ENCODE data around the gene CCL28.
"Not testable (repeated sequence)": the region's sequence is repeated elsewhere in the genome, so short reads cannot be mapped to it uniquely, and the experiment has no call there.

CCL28 gene

GRCh38 chr5:43409809-43410271 lies 2.4 kb downstream of the CCL28 start:
- peak; percentile 63 for DNase-seq

DNA sequence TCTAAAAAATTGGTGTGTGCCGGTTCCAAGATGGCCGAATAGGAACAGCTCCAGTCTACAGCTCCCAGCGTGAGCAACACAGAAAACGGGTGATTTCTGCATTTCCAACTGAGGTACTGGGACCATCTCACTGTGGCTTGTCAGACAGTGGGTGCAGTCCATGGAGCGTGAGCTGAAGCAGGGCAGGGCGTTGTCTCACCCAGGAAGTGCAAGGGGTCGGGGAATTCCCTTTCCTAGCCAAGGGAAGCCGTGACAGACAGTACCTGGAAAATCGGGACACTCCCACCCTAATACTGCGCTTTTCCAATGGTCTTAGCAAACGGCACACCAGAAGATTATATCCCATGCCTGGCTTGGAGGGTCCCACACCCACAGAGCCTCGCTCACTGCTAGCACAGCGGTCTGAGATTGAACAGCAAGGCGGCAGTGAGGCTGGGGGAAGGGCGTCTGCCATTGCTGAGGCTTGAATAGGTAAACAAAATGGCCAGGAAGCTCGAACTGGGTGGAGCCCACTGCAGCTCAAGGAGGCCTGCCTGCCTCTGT lies 9.6 kb downstream of the CCL28 start:
- not testable (repeated sequence) for DNase-seq

GRCh38 chr5:43401827-43402226 lies 10.4 kb downstream of the CCL28 start:
- DNase-seq = no peak

GRCh38 chr5:43400082-43400481 lies 12.1 kb downstream of the CCL28 start:
- DNase-seq = no peak

DNA sequence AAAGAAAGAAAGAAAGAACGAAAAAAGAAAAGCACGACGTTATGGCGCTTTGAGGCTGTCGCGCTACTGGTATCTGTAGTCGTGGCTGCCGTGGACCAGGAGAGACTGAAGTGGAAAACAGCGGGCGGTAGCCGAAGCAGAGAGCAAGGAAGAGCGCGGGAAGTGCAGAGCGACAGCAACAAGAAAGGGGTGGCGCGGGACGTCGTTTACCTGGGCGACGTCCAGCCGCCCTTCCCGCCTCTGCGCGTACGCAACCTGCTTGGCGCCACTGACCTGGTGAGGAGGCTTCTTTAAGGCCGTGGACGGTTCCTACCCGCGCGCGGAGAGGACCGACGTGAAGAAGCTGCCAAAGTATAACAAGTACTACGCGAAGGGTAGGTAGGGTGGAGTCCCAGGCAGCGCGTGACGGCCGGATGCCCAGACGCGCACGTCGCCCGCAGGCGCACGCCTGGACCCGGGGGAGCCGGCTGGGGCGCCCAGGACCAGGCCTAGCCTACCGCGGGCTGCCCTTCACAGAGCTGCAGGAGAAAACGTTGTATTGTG lies 15.4 kb downstream of the CCL28 start:
- DNase-seq = no peak

GRCh38 chr5:43390471-43390870 lies 21.7 kb downstream of the CCL28 start:
- no peak for DNase-seq

DNA sequence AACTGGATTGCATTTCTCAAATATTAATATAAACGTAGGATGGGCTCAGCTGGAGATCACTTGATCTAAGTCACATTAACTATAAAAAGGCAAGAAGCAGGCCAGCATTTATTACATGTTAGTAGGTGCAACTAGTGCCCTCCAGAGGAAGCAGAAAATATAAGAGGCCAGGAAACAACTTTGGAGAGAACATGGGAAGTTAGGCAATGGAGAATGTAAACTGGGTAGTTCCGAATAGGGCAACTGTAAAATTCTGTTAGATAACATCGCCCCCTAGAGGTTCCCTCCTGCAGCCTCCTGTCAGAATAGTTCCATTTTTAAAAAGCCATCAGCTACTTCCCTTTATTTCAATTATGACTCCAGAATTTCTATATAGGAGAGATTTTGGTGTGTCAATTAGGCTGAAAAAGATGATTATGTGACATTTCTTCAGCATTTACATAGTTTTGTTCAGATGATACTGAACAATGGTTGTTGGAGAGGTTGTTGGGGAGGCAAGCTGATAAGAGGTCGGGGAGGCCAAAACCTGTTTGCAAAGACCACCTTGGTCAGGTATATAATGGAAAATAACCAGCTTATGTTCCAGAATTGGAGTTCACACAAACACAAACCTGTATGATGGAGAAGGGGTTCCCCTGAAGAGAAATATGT lies 22.4 kb downstream of the CCL28 start:
- DNase-seq = peak; percentile 76

DNA sequence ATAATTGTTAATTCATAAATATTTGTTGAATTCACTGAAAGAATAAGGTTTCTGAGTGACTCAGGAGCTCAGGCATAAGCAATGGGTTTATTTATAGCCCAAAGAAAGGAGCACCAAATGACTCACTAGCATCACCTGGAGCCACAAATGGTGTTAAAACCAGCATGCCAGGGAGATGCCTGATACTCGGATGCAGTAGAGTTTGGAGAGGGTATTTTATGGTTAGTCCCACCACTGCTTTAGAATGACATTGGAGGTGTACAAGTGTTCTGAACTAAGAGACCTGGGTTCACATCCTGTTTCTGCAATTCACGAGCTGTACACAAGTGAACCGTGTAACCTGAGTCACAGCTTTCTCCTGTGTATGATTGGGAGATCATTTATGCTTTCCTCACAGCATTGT lies 25.2 kb downstream of the CCL28 start:
- DNase-seq = no peak

DNA sequence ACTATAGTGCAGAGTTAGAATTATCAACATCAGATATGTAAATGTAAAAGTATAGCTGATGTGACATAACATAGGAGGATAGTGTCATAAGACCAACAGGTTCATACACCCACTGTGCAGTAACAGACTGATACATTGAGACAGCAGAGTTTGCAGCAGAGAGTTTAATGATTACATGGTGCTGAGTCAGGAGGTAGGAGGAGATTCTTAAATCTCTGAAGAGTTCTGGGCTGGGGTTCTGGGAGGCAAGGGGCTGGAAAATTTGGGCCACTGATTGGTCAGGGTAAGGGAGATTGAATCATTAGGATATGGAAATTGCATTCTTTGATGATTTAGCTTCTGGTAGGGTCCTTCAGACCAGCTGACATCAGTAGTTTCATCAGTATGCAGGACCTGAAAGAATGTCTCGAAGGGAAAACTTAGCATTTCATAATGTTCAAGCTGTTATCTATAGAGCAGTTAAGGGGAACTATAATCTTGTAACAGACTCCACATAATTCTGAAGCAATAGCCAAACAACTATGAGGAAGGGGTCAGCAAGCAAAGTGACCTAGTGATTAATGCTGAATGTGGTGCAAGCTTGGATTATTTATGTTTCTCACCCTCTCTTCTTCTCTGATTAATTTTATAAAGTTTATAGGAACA lies 35.6 kb downstream of the CCL28 start:
- DNase-seq = no peak

GRCh38 chr5:43371821-43372220 lies 40.4 kb downstream of the CCL28 start:
- no peak for DNase-seq

DNA sequence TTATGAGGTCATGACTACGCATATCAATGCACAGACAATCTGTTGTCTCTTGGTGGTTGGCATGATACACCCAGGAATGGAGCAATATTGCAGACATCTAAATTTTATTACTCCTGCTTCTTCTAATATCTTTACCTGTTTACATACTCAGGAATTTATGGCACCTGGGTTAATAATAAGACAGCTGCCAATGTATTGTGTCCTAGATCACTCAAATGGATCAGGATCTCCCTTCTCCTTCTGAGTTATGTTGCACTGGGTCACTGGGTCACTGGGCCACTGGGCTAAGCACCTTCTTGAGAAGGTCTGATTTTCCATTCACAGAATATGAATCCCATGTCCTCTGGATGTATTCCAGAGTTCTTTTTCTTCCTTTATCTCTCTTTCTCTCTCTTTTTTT lies 41.8 kb downstream of the CCL28 start:
- no peak for DNase-seq

DNA sequence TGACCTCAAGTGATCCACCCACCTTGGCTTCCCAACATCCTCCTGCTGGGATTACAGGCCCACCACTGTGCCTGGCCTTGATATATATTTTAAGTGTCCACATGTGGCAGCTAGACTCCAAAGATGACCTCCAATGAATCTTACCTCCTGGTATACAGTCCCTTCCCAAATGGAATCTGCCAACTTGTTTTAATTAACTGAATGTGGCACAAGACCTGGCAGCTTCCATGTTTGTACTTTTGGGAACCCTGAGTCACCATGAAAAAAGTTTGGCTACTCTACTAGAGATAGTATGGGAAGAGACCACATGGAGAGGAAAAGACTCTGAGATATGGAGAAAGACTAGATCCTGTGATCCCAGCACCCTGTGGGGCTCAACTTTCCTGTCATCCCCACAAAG lies 42.5 kb downstream of the CCL28 start:
- no peak for DNase-seq

GRCh38 chr5:43367909-43368669 lies 44.1 kb downstream of the CCL28 start:
- no peak for DNase-seq

DNA sequence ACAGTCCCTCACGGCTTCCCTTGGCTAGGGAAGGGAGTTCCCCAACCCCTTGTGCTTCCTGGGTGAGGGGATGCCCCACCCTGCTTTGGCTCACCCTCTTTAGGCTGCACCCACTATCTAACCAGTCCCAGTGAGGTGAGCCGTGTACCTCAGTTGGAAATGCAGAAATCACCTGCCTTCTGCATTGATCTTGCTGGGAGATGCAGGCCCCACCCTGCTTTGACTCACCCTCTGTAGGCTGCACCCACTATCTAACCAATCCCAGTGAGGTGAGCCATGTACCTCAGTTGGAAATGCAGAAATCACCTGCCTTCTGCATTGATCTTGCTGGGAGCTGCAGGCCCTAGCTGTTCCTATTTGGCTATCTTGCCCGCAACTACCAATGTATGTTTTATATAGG lies 44.7 kb downstream of the CCL28 start:
- no peak for DNase-seq

DNA sequence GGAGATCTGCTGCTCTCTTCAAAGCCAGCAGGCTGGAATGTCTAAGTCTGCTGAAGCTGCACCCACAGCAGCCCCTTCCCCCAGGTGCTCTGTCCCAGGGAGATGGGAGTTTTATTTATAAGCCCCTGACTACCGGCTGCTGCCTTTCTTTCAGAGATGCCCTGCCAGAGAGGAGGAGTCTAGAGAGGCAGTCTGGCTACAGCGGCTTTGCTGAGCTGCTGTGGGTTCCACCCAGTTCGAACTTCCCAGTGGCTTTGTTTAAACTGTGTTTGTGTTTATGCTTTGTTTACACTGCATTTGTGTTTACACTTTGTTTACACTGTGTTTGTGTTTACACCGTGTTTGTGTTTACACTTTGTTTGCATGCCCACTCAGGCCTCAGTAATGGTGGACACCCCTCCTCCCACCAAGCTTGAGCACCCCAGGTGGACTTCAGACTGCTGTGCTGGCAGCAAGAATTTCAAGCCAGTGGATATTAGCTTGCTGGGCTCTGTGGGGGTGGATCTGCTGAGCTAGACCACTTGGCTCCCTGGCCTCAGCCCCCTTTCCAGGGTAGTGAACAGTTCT lies 45.4 kb downstream of the CCL28 start:
- DNase-seq = not testable (repeated sequence)

- DNase-seq = not testable (repeated sequence)
Observed at GRCh38 chr5:43365155-43365554, 47.0 kb downstream of the CCL28 start.

DNA sequence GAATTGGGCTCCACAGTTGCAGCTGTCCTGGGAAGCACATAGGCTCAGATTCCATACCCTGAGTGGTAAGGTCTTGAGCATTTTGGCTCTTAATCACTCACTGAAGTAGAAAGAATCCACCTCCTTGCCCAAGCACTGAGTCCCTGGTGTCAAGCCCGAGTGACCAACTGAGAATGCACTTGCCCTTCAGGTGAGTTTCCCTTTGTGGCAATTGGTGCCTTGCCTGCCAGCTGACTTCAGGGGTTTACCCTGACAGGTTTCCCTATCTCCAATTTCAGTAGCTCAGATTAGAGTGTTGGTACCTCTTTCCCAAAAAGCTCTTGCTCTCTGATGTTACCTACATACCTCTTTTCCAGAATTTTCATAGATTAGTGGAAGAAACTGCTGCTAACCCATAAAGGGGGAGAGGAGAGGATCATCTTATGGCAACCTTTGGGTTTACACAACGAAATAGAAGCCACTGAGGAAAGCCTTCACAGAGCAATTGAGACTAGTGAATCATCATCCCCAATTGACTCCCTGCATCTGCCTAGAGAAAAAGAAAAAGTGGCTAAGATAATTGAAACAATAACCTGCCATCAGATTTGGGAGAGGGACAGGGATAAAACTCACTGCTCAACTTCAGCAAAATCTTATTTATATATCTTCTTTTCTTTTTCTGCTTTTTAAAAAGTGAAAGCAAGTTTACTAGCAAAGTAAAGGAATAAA lies 48.6 kb downstream of the CCL28 start:
- DNase-seq = no peak

DNA sequence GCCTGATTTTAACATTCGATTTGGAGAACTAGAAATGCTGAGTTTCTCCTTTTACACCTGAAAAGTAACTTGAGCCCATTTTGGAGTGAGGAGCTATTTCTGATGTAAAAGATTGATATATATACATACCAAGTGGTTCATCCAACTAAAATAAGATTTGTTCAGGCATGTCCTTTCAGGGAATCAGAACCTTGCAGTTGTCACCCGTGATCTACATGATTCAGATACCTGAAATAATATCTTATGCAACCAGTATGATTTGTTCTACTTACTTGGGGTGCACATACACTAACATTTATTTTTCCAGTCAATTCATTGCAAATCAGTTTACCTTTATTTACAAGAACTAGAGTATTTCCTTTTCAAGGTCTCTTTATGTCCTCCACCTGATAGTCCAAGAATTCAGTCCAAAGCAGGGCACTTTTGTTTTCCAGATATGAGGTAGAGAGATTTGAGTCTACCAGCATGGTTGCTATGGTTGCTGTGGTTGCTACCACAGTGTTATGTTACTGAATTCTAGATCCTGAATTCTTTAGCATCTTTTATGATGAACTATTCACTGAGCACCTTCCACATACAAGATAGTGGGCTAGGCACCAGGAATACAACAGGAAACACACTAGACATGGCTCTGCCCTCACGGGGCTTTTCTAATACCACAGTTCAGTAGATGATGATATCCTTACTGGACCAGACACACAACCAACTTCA lies 49.3 kb downstream of the CCL28 start:
- DNase-seq = no peak

- DNase-seq = no peak
Observed at GRCh38 chr5:43358726-43359125, 53.5 kb downstream of the CCL28 start.

- DNase-seq = no peak
Observed at GRCh38 chr5:43358301-43358700, 53.9 kb downstream of the CCL28 start.

- no peak for DNase-seq
Observed at GRCh38 chr5:43357878-43358281, 54.3 kb downstream of the CCL28 start.

- DNase-seq = no peak
Observed at GRCh38 chr5:43357067-43357466, 55.1 kb downstream of the CCL28 start.

Data from NCI-H1105 (cell line).